Fibroblast of lung (primary cell): Measurements from ENCODE around the gene RUFY2. TPM values are rescaled to one million over a fixed set of nuclear protein-coding genes. Genes with fewer than 3 reads are reported as not detected.

ENCODE experiments used
- DNase-seq, 2 donors: peaks; one replicate each; pipeline versions ENCODE4 v3.0.0 to v3.0.0-alpha.2; 2010; ENCODE audit warnings: low read depth in 2 of 2
- H2AFZ ChIP-seq: 2 replicates; pipeline ENCODE4 v1.5.1; 2012; ENCODE audit warnings: low read length, control low read depth, inconsistent platforms
- H3K27ac ChIP-seq: 2 replicates; pipeline ENCODE4 v1.5.1; 2011; ENCODE audit warnings: low read length, control low read depth; ENCODE audit not compliant: insufficient read depth
- H3K27me3 ChIP-seq: 2 replicates; pipeline ENCODE4 v1.5.1; 2011; ENCODE audit warnings: mild to moderate bottlenecking, low read length; ENCODE audit not compliant: control insufficient read depth, insufficient read depth
- H3K36me3 ChIP-seq: 2 replicates; pipeline ENCODE4 v1.5.1; 2011; ENCODE audit warnings: low read length; ENCODE audit not compliant: control insufficient read depth, insufficient read depth
- H3K4me1 ChIP-seq: 2 replicates; pipeline ENCODE4 v1.5.1; 2011; ENCODE audit warnings: low read length; ENCODE audit not compliant: control insufficient read depth, insufficient read depth; ENCODE audit errors: extremely low read depth
- H3K4me2 ChIP-seq: 2 replicates; pipeline ENCODE4 v1.5.1; 2011; ENCODE audit warnings: low read length, control low read depth; ENCODE audit not compliant: insufficient read depth; ENCODE audit errors: extremely low read depth
- H3K4me3 ChIP-seq, 4 experiments: fragments of 200-600 bp in 1 of 4; sonication (generic) in 1 of 4; replicated peaks in 1 of 4; 2 replicates each; pipeline ENCODE4 v1.5.1; 2011 to 2016; ENCODE audit warnings: low read length in 4 of 4, low read depth in 3 of 4, mild to moderate bottlenecking in 3 of 4, control low read depth in 2 of 4, inconsistent platforms in 1 of 4, mixed read lengths in 1 of 4; ENCODE audit not compliant: insufficient read depth in 1 of 4; ENCODE audit errors: control extremely low read depth in 1 of 4
- H3K79me2 ChIP-seq: 2 replicates; pipeline ENCODE4 v1.5.1; 2012; ENCODE audit warnings: mild to moderate bottlenecking, low read length, inconsistent platforms; ENCODE audit not compliant: control insufficient read depth, insufficient read depth
- H3K9ac ChIP-seq: 2 replicates; pipeline ENCODE4 v1.5.1; 2011; ENCODE audit warnings: mild to moderate bottlenecking, low read length, control low read depth; ENCODE audit not compliant: insufficient read depth
- H3K9me3 ChIP-seq: 2 replicates; pipeline ENCODE4 v1.5.1; 2012; ENCODE audit warnings: low read depth, low read length; ENCODE audit not compliant: control insufficient read depth, insufficient read depth
- H4K20me1 ChIP-seq: 2 replicates; pipeline ENCODE4 v1.5.1; 2011; ENCODE audit warnings: low read length; ENCODE audit not compliant: control insufficient read depth, insufficient read depth; ENCODE audit errors: extremely low read depth
- EZH2 ChIP-seq: IDR thresholded peaks from 2 replicates; pipeline ENCODE4 v1.5.1; 2012; ENCODE audit warnings: low read length, control low read depth, mild to moderate bottlenecking; ENCODE audit errors: missing control alignments
- polyA plus RNA-seq, 2 donors: library from polyadenylated mRNA; depleted of rRNA in 1 of 2; stranded (reverse) in 1 of 2; unstranded in 1 of 2; fragments of >200 nt; gene quantifications; 2 replicates each; pipeline ENCODE4 v1.2.1, GENCODE V29; 2011 to 2012; ENCODE audit warnings: missing spikeins in 1 of 2
- total RNA-seq: library from RNA; depleted of rRNA; stranded (reverse); fragments of >200 nt; gene quantifications from 2 replicates; pipeline ENCODE4 v1.2.1, GENCODE V29; 2014
- TF ChIP-seq, protein P1 (sequence below), 2 donors: IDR thresholded peaks in 1 of 2; conservative IDR thresholded peaks in 1 of 2; 1 replicate in 1 of 2; 2 replicates in 1 of 2; pipeline ENCODE4 v1.5.1; 2011 to 2012; ENCODE audit warnings: low read length in 2 of 2, control low read depth in 1 of 2, inconsistent platforms in 1 of 2, low read depth in 1 of 2, mild to moderate bottlenecking in 1 of 2

RUFY2 gene
- total and polyA plus RNA-seq, 2 donors (not counting 1 experiment from before 2014, with no cell fraction given) = 18.4 to 25.9 TPM

DNA sequence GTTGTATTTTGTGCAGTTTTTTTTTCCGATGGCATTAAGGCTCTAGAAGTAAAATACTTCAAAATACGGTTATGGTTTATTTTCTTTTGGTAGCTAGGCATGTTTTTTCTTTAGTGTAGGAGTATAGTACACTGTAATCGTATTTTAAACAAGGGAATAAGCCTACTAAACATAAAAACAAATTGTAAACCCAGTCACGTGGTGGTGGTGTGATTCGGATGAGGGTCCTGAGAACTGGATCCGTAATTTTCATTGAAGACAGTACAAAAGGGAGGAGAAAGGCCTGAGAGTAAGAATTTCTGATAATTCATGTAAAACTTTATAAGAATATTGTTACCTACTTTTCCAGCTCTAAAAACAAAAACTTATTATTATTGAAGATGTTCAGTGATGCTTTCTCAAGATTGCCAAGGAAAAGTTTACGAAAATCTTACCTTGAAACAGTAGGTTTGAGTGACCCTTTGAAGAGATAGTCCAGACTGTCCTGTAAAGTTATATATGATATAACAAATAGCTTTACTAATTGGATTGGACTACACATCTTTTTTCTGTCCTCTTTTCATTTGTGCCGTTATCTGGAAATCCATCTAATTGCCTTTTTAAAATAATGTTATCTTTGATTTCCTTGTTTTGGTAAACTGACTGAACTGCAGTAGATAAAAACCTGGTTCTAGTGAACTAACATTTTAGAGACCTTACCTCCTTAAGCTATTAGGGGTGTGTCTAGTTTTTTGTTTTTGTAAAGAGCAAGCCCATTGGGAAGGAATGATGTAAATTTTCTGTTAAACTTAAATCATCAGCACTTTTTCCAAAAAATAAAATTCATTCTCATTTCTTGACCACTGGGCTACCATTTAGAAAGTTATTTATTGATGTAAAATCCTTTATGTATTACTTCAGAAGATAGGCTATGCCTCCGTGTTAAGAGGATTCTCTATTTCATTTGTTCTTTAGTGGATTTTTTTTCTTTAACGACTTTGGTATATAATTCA lies 73.3 kb downstream of the RUFY2 start:
- H3K27me3 ChIP-seq = no peaks in the 10 kb centered on the region
- no peaks in the 10 kb centered on the region for H3K9me3 ChIP-seq
- peaks cover 20% of the 10 kb centered on the region for H3K4me1 ChIP-seq
- no peak for DNase-seq
- peaks cover 1% of the 10 kb centered on the region for H3K36me3 ChIP-seq
- peak overlapping the region; percentile 99 for H3K27ac ChIP-seq
- peak overlapping the region; percentile 91 to 94 (median 91) for H3K4me3 ChIP-seq
- peaks cover 72% of the 10 kb centered on the region for H3K79me2 ChIP-seq
- TF ChIP-seq, protein P1, sequence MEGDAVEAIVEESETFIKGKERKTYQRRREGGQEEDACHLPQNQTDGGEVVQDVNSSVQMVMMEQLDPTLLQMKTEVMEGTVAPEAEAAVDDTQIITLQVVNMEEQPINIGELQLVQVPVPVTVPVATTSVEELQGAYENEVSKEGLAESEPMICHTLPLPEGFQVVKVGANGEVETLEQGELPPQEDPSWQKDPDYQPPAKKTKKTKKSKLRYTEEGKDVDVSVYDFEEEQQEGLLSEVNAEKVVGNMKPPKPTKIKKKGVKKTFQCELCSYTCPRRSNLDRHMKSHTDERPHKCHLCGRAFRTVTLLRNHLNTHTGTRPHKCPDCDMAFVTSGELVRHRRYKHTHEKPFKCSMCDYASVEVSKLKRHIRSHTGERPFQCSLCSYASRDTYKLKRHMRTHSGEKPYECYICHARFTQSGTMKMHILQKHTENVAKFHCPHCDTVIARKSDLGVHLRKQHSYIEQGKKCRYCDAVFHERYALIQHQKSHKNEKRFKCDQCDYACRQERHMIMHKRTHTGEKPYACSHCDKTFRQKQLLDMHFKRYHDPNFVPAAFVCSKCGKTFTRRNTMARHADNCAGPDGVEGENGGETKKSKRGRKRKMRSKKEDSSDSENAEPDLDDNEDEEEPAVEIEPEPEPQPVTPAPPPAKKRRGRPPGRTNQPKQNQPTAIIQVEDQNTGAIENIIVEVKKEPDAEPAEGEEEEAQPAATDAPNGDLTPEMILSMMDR (conservative IDR thresholded peaks at IDR 0.05 in 1 of 2, IDR thresholded peaks at IDR 0.05 in 1 of 2; ENCODE audit: low read depth in 1 of 2, low read length in 2 of 2) = no peak
- TF ChIP-seq EZH2 = no peak
- H2AFZ ChIP-seq = no peak overlapping the region
- peak overlapping the region; percentile 11 for H3K4me2 ChIP-seq
- peak overlapping the region; percentile 92 for H3K9ac ChIP-seq
- peaks cover 19% of the 10 kb centered on the region for H4K20me1 ChIP-seq

DNA sequence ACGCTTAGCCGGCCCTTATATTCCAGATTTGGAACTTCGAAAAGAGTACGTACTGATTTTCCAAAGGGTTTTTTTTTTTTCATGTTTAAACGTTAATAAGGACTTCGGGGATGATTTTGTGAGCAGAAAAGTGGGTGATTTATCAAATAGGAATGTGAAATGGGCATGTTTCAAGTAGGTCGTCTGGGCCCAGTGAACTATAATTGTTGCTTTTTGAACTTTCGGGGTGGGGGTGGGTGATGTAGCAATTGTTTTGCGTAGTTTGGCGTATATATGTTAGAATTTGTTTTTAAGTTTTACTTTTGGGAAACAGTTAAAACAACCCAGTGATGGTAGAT lies 74.0 kb downstream of the RUFY2 start:
- peaks cover 23% of the 10 kb centered on the region for H3K4me1 ChIP-seq
- peaks cover 65% of the 10 kb centered on the region for H3K79me2 ChIP-seq
- H2AFZ ChIP-seq = no peak overlapping the region
- no peaks in the 10 kb centered on the region for H3K36me3 ChIP-seq
- peak overlapping the region; percentile 99 for H3K27ac ChIP-seq
- DNase-seq = peak in 1 of 2 donors; percentile 74
- peak overlapping the region; percentile 11 for H3K4me2 ChIP-seq
- H3K27me3 ChIP-seq = no peaks in the 10 kb centered on the region
- peak overlapping the region; percentile 91 to 94 (median 91) for H3K4me3 ChIP-seq
- H3K9me3 ChIP-seq = no peaks in the 10 kb centered on the region
- TF ChIP-seq, protein P1 (conservative IDR thresholded peaks at IDR 0.05 in 1 of 2, IDR thresholded peaks at IDR 0.05 in 1 of 2; ENCODE audit: low read depth in 1 of 2, low read length in 2 of 2) = no peak
- no peak for TF ChIP-seq EZH2
- H3K9ac ChIP-seq = peak overlapping the region; percentile 92
- peaks cover 19% of the 10 kb centered on the region for H4K20me1 ChIP-seq

DNA sequence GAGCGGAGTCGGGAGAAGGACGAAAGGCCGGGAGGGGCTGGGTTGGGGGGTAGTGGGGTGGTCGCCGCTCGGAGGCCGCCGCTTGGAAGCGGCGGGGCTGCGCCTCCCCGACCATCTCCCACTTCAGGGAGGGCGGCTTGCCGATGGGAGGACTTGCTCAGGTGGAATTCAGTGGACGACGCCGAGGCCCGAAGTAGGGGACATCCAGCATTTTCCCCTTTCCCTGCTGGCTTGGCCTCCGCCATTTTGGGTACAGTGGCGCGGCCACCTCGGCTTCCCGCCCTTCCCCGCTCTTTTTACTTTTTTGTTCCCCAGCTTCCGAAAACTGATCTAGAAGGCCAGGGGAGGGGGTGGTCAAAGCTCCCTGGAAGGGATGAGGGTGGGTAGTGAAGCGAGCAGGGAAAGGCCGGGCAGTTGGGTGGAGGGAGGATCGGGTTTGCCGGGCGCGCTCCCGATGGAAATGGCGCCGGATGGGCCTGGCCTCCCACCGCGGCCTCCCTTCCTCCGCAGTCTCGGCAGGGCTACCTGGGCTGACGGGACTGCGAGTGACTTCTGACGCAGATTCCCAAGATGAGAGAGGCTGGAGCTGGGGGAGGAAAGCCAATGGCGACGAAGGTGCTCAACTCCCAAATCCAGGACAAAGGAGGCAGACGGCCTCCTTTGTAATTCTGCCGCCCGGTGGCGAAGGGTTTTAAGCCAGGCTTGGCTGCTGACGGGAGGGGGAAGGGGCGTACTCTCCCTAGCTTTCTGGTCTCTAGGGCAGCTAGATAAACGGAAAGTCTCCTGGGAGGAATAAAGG lies 74.6 kb downstream of the RUFY2 start, which contains the start of gene PBLD:
Gene PBLD, minus strand, starts transcription at position 670 of the 799 bp plus-strand sequence. CDS start 26,084 bp downstream, outside the sequence.
- Histone ChIP-seq H3K27me3 (no peaks in the 10 kb centered on the region), H3K79me2 (peaks cover 60% of the 10 kb centered on the region), H3K4me3 (peak within 1 kb of the TSS; percentile 91 to 94 (median 91)), H3K9me3 (no peaks in the 10 kb centered on the region), H3K36me3 (no peaks in the 10 kb centered on the region), H3K9ac (peak within 1 kb of the TSS; percentile 92), H3K4me2 (peak within 1 kb of the TSS; percentile 98), H3K4me1 (peaks cover 25% of the 10 kb centered on the region), H3K27ac (peak within 1 kb of the TSS; percentile 99), H4K20me1 (peaks cover 19% of the 10 kb centered on the region), H2AFZ (no peak within 1 kb of the TSS)
- no peak for TF ChIP-seq EZH2
- TF ChIP-seq, protein P1 (conservative IDR thresholded peaks at IDR 0.05 in 1 of 2, IDR thresholded peaks at IDR 0.05 in 1 of 2; ENCODE audit: low read depth in 1 of 2, low read length in 2 of 2) = peak; percentile 47 to 50
- DNase-seq = peak; percentile 77 to 82
